NCI-H2029 (cell line): ENCODE results near the gene KAZN.

Experiments used
- DNase-seq: peaks from one replicate; lab custom pipeline; 2025; lab: John Stamatoyannopoulos, UW

The KAZN gene

DNA sequence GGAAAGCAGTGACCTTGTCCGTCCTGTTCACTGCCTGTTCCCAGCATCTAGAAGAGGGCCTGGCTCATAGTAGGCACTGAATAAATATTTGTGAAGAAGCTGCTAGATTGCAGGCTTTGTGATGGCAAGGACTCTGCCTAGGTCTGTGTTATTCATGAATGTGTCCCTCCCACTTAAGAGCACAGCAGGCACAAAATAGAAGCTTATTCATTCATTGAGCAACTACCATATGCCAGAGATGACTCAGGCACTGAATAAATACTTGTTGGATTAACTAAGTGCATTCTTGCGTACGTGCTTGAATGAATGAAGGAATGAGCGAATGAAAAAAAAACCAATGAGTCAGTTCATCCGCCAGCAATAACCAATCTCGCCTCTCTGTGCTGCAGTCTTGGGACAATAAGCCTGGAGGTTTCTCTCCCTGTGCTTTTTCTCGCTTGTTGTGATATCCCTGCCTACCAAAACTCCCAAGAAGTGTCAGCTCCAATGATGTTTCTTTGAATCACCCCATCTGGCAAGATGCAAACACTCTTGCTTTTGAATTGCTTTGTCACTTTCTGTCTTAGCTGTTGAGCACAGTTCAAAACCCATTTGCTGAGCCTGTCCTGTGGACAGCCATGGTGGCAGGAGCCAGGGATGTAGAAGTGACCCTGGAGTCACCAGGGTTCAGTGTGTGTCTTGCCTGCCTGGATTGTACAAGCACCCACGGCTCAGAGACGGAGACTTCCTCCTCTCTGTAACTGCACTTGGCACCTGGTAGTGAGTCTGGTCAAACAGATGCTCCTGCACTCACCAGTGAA lies 143.9 kb downstream of the KAZN start:
- DNase-seq: peak; percentile 37

DNA sequence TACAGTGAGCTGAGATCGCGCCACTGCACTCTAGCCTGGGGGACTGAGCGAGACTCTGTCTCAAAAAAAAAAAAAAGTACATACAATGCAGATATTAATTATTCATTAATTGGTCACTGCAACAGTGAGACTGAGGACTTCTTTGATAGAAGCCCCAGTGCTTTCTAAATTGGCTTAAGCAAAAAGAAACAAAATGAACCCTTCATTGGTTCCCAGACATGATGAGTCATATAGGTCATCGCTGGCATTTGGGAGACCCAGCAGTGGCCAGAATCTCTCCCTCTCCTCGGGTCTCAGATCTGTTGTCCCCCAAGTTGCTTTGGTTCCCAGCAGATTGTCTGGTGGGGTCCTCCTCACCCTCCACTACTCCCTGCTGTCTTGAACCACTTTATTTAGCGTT lies 144.9 kb downstream of the KAZN start:
- no peak for DNase-seq

DNA sequence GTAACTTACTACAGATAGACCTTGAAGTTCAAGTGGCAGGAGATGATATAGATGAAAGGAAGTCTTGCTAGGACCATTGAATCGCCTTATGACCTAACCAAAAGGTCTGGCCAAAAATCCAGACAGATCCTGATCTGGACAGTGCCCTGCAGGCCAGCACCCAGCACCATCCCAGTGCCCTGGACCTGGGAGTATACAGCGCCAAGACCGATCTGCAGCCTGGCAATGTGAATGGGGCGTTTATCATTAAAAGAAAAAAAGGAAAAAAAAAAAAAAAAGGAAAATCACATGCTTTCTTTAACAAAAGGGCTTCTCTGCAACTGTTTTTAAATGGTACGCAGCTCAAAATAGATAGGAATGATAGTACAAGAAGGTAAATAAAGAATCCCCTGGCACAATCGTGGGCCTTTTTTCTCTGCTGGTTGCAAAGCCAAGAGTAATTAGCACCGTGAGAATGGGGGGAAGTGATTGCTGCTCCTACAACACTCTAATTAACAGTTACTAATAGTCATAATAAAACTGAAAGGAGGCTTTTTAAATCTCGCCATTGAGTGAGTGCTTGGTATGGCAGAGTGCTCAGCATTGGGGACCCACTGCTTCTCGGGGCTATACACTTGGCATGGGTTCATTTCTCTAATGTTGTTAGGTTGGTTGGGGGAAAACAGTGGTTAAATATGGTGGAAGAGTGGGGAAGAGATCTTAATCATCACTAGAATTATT lies 146.7 kb downstream of the KAZN start:
- DNase-seq: no peak

DNA sequence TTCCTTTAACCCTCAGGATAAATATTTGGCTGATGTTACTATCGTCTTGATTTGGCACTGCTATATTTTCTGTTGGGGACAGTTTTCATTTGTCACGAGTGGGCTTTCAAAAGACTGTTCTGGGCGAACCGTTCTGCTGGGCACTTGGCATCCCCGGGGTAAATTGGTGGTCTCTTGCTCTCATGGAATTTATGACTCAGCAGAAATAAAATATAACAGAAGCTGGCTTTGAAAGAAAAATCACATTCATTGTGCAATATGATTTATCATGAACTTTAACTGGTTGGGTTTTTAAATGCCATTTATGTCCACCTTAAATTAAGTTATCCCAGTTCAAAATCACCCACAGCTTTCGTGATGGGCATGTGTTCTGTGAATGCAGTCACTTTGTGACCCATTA lies 147.3 kb downstream of the KAZN start:
- no peak for DNase-seq

DNA sequence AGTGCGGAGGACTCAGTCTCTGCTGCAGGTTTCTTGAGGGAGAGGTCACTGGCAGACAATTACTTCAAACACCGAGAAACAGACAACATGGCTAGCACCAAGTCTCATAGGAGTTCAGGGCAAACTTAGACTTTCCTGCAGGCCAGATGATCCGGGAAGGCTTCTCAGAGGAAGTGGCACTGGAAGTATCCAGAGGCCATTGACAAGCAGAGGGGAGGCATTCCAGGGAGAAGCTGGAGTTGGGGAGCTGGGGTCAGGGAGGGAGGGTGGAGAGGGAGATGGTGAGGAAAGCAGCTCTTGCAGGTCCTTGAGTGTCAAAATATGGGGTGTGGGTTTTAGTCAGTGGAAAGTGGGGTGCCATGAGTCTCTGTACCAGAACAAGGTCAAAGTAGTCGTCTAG lies 147.9 kb downstream of the KAZN start:
- no peak for DNase-seq

DNA sequence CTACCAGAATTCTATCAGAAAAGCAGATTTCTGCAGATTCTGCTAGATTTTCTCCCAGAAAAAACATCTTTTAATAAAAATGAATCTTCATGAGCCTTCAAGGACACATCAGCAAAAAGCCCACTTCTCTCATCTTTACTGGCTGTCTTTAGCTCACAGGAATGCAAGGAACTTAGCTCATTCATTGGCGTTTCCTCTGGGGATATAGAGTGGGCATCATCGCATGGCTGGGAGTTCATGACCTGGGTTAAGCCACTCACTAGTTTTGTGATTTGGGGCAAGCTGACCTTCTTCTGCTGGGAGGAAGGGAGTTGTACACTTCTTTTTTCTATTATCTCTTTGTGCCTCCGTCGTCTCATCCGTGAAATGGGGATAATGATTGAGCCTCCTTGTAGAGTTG lies 149.7 kb downstream of the KAZN start:
- DNase-seq: no peak

DNA sequence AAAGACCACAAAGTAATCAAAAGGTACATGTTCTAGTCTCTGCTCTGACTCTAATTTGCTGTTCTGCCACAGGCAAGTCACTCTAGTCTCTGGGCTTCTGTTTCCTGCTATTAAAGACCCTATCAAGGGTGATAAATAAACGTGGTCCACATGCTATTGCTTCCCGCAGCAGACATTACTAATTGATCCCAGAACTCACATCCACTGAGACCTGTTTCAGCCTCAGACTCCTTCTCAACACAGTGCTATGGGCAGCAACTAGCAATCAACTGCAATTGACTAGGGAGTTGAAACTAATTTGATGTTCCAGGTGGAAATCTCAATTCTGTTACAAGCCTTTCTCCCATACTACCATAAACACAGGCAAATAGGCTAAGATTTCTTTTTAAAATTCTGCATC lies 150.5 kb downstream of the KAZN start:
- no peak for DNase-seq

DNA sequence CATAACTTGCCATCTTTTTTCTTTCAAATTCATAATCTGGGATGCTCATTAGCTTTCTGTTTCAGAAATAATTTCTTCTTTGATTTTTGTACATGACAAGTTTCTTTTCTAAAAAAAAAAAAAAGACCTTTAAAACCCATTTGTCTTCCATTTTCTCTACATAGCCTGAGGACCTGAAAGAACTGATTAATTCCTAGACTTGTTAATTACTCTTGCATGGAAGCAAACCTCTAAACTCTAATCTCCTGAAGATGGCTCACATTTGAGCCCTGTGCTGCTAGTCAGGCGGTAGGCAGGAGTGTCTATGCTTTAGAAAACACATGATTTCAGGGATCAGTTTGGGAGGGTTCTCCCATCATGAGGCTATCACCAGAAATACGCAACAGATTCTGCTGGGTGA lies 152.0 kb downstream of the KAZN start:
- no peak for DNase-seq

DNA sequence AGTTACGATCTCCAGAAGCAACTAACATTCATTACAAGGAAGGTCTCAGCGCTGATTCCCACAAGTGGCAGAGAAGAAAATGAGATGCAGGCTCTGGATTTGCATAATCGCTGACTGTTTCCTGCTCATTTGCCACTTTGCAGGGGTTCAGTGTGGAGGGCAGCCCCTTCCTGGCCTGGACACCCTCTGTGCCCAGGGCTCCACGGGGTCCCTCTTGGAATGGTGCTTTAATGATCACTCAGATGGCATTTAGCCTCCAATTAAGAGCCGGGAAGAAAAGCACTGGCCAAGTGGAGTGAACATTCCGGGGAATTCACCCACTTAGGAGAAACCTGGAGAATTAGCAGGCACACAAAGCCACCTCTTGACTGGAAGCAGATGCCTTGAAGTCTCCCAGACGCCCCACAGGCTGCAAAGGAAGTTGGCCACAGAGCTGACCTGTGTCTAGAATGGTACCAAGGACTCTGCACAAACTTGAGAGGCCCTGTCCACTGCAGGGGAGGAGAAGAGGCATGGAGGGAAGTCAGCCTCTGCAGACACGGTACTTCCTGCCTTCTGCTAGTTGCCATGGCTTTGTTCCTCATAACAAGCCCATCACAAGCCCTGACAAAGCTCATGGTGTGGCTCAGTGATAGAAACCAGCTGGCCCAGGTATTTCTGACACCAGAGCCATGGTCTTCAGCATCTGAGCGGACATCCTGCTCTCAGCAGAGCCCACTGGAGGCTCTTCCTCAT lies 157.2 kb downstream of the KAZN start:
- DNase-seq: no peak

DNA sequence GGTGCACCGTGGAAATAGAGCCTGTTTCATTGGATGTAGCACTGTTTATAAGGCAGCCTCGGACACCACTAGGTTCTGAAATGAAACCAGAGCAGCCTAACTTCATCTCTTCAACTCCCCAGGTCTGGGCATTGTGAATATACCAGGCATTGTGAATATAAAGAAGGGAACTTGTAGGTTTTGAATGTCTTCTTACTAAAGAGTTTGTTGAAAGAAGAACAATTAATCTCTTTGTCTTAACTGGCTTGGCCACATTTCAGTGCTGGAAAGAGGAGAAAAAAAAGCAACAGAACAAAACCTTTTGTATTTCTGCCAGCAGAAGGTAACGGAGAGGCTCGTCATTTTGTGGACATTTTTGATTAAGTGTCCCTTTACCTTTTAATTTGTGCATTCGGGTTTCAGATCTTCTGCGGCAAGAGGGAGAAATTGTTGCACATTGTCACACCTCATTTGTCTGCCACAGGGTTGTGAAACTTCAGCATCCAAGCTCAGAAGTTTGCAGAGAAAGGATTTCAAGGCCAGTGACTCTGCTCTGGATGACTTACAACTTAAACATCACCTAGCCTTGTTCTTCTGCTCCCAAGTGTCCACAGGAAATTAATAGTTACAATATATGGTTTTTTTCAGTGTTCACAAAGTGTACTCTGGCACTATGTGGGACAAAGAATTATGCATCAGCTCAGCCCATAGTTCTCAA lies 158.3 kb downstream of the KAZN start:
- DNase-seq: no peak

DNA sequence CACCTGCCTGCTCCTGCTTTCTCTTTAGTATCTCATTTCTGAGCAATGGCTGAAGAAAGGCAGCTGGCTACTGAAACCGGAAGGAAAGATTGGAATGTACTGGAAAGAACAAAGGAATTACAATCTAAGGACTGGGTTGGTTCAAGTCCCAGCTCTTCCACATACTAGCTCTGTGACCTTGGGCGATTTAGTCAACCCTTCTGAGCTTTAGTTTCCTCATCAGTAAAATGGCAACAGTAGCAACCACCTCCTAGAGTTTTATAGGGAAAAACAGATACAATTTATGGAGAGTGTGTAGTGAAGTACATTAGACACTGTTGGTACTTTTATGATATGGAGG lies 158.8 kb downstream of the KAZN start:
- DNase-seq: no peak

DNA sequence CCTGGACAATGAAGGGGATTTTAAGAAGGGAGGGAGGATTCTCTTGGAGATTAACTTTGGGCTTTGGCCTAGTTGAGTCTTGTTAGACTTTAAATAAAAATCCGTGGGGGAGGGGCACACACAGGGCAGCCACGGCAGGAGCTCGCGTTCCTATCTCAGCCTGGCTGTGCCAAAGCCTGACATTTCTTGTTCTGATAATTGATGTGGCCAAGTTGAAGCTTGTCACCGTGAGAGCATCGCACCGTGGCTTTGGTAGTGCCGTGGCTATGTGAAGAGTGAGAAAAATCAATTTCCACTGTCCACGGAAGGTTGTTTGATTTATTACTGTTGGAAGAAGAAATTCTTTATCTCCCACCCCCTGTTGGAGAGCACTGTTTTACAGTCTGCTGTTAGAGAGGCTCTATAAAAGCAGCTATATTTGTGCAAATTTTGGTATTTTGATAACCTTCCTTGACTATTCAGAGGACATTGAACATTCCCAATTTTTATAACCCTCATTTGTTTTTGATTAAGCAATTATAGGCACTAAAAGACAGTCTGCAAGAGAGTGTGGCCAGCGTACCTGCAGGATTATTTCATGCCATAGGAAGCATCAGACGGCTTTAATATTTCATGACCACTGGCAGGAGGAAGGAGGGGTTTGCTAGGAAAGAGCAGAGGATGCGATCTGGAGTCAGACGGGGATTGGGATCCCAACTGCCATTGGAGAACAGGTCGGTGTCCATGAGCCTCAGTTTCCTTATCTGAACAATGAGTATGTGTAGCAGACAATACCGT lies 160.7 kb downstream of the KAZN start:
- DNase-seq: no peak

DNA sequence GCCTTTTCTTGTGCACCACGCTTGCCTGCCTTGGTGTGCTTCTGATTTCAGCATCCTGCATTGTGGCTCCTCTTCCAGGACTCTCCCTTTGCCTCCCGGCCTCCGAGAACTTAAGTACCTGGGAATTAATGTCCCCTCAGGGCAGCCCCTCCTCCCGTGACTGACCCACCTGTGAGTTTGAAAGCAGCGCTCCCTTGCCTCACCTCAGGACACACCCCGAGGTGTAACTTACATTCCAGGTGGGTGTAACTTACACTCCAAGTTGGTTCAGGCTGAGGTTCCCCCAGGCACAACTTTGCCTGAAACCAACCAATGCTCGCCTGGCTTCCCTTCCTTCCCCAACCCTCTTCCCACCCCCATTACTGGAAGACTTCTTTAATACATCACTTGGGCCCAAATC lies 161.4 kb downstream of the KAZN start:
- DNase-seq: no peak

DNA sequence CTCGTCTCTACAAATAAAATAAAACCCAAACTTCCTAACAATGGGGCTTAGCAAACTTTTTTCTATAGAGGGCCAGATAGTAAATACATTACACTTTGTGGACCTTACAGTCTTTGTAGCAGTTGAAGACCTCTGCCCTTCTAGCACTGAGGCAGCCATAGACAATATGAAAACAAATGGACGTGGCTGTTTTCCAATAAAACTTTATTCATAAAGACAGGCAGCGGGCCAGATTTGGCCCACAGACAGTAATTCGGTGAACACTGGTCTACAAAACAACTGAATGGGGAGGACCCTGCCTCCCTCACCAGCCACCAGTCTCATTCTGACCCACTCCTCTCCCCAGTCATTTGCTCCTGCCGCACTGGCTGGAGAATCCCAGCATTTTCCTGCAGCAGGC lies 162.3 kb downstream of the KAZN start:
- DNase-seq: no peak

DNA sequence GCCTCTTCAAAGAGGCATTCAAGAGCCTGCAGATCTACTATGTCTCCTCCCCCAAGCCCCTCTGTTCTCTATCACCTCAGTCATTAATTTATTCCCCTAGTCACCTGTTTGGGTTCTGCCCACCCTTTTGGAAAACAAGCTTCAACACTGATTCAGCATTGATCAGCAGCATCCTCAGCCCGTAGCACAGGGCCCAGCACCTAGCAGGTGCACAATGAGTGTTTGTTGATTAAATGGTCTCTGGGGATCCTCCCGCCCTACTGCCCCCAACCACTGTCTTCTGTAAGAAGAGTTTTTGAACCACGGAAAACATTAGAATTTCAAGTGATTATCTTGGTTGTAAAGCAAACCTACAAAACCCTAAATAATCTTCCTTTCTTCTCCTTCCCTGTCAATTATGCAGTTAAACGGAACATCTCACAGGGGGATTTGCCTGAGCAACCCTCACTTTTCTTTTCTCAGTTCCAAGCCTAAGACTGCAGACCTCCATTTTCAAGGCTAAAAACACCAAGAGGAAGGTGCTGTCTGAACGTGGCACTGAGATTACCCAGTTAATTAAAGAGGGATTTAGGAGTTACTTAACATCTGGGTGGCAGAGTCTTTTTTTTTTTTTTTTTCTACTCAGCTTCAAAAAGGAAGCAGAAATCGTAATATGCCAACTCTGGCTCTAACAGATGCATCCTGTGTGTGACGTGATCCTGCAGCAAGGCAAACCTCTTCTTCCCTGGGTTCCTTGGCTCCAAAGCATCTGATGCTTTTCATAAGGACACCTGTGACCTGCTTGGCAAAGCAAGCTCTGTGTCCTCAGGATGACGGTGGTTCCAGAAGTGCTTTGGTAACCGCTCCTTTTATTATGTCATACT lies 163.0 kb downstream of the KAZN start:
- DNase-seq: no peak

DNA sequence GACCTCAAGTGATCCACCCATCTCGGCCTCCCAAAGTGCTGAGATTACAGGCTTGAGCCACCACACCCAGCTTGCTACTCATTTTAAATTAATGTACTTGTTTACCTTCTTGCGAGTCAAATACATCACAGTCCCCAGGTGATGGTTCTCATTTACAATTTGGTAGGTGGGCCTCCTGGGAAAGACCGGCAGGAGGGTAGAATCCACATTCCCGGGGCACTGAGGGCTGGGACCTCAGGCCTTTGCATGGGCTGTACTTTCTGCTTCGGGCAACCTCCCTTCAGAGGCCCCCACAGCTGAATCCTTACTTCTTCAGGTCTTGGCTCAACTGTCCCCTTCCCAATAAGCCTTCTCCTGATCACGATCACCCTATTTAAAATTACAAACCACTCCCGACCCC lies 165.5 kb downstream of the KAZN start:
- DNase-seq: no peak

DNA sequence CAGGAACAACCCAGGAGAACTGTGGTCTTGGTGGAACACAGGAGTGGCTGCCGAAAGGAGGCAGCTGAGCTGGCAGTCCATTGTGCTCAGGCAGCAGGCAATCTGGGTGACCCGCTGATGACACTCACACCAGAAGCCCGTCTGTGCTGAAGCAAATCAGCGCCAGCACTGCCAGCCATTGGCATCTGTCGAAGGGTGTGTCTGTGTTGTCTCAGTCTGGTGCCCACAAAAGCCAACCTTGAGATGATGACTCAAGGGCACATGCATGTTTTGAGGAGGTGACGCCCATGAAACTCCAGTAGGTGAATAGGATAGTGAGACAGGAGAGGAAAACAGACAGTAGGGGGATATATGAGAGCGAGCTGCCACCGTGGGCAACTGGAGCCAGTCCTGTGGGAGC lies 167.3 kb downstream of the KAZN start:
- no peak for DNase-seq

DNA sequence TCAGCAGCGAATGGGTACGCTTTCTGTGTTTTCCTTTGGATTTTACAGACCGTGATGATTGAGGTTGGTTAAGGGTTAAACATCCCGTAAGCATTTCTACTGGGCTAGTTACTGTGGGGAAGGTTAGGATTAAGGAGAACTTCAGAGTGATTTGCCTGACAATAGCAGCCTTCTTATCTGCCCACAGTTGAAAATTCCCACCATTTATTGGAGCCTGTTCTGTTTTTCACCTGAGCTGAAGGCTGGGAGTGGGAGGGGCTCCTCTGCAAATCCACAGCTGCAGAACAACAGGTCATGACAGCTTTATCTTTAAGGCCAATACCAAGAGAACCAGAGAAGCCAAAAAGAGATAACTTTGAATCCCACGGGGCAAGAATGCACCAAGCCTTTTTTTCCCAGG lies 168.6 kb downstream of the KAZN start:
- DNase-seq: no peak

DNA sequence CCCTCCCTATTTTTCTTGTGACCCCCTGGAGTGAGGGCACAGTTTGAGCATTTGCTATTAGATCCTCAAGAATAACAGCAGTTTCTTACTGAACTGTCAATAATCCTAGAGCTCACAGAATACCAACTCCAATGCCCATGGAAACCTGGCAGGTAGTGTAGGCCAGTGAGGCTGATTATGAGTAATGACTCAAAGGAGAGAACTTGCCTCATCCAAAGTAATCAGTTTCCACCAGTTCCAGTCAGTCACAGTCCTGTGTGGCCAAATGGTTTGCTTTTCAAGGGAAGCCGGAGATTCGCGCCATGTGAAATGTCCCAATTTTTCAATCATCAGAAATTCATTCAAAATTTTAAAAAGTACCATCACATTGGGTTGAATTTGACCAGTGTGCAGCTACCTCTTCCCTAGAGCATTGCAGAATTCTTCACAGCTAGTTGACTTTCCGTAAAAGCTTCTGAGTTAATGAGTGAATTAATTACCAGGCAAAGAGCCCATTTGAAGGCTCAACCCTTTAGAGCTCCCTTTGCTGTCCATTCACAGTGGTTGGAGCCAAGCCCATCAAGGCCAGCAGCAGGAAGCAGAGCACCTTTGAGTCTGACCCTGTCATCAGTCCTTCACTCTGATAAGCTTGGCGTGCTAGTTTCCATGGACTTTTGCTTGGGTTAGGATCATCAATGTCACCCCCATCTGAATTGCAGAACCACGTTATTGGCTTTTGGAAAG lies 170.3 kb downstream of the KAZN start:
- DNase-seq: no peak
